ENCODE measurements around the gene CYP2S1.
"Not testable (repeated sequence)": the region's sequence is repeated elsewhere in the genome, so short reads cannot be mapped to it uniquely, and the experiment has no call there.

The CYP2S1 gene

GRCh38 chr19:41226874-41227390 lies 33.9 kb downstream of the CYP2S1 start:
- FAIRE-seq, result no peak

- no peak for FAIRE-seq
Observed at GRCh38 chr19:41228486-41228885, 35.5 kb downstream of the CYP2S1 start.

GRCh38 chr19:41229338-41229737 lies 36.3 kb downstream of the CYP2S1 start:
- FAIRE-seq, result not testable (repeated sequence)

- no peak for FAIRE-seq
Observed at GRCh38 chr19:41230067-41230857, 37.2 kb downstream of the CYP2S1 start.

GRCh38 chr19:41232686-41233085 lies 39.7 kb downstream of the CYP2S1 start:
- FAIRE-seq, result no peak

- FAIRE-seq, result no peak
Observed at GRCh38 chr19:41233748-41234240, 40.8 kb downstream of the CYP2S1 start.

- FAIRE-seq, result no peak
Observed at GRCh38 chr19:41234512-41235168, 41.6 kb downstream of the CYP2S1 start.

GRCh38 chr19:41235480-41235879 lies 42.5 kb downstream of the CYP2S1 start:
- FAIRE-seq, result no peak

- no peak for FAIRE-seq
Observed at GRCh38 chr19:41238244-41238643, 45.2 kb downstream of the CYP2S1 start.

GRCh38 chr19:41239363-41239762 lies 46.3 kb downstream of the CYP2S1 start:
- no peak for FAIRE-seq

GRCh38 chr19:41239961-41240574 lies 47.0 kb downstream of the CYP2S1 start:
- FAIRE-seq, result no peak

GRCh38 chr19:41241859-41242258 lies 48.8 kb downstream of the CYP2S1 start:
- FAIRE-seq, result no peak

- no peak for FAIRE-seq
Observed at GRCh38 chr19:41244117-41244516, 51.1 kb downstream of the CYP2S1 start.

- FAIRE-seq, result no peak
Observed at GRCh38 chr19:41245843-41246242, 52.8 kb downstream of the CYP2S1 start.

GRCh38 chr19:41248895-41249294 lies 55.9 kb downstream of the CYP2S1 start:
- FAIRE-seq, result no peak

- FAIRE-seq, result no peak
Observed at GRCh38 chr19:41249707-41250423, 56.8 kb downstream of the CYP2S1 start.

GRCh38 chr19:41253660-41254059 lies 60.6 kb downstream of the CYP2S1 start:
- FAIRE-seq, result no peak

- FAIRE-seq, result no peak
Observed at GRCh38 chr19:41255171-41255570, 62.2 kb downstream of the CYP2S1 start.

Measured in islet of Langerhans (tissue), 1 donor.